Activated B cell treated with CpG ODN at 0.5 μM for 24 hours (primary cell): ENCODE measurements around the gene SCNN1A. TPM values are rescaled to one million over a fixed set of nuclear protein-coding genes. Genes with fewer than 3 reads are reported as not detected.

Source experiments
- ATAC-seq: fragments of 200-7000 bp; cut with Tn5 transposase; one replicate; pipeline ENCODE4 v1.10.0; 2021; ENCODE audit warnings: low read depth, mild to moderate bottlenecking, moderate library complexity
- CTCF ChIA-PET: fragments of 350-600 bp; sonication (Branson Sonifier 250); formaldehyde crosslinking; loops from one replicate; lab custom pipeline; 2021; ENCODE audit warnings: antibody characterized with exemption; lab: Charles Lee
- POLR2A ChIA-PET: fragments of 350-600 bp; sonication (Branson Sonifier 250); formaldehyde crosslinking; loops from one replicate; lab custom pipeline; 2021; ENCODE audit warnings: antibody characterized with exemption; lab: Charles Lee
- DNase-seq: peaks from one replicate; pipeline ENCODE4 v3.0.0; 2022
- H3K27ac Mint-ChIP-seq: one replicate; pipeline ENCODE4 v1.8.0; 2020; ENCODE audit warnings: mixed read lengths
- H3K27me3 Mint-ChIP-seq: one replicate; pipeline ENCODE4 v1.8.0; 2021; ENCODE audit warnings: mixed read lengths
- H3K36me3 Mint-ChIP-seq: one replicate; pipeline ENCODE4 v1.8.0; 2021; ENCODE audit warnings: low read depth, mixed read lengths
- H3K4me1 Mint-ChIP-seq: one replicate; pipeline ENCODE4 v1.8.0; 2021; ENCODE audit warnings: mixed read lengths
- H3K4me3 Mint-ChIP-seq: one replicate; pipeline ENCODE4 v1.8.0; 2020; ENCODE audit warnings: mild to moderate bottlenecking, mixed read lengths
- H3K9me3 Mint-ChIP-seq: one replicate; pipeline ENCODE4 v1.8.0; 2020; ENCODE audit warnings: mixed read lengths
- intact Hi-C: fragments of 100-400 bp; cut with micrococcal nuclease; formaldehyde crosslinking; loops from one replicate; pipeline ENCODE4 v1.15.1; 2024
- total RNA-seq: library from RNA; stranded (reverse); gene quantifications from 2 replicates; pipeline ENCODE4 v1.2.3, GENCODE V29; 2022
- TF ChIP-seq, protein P1 (sequence below): fragments of 200-600 bp; IDR thresholded peaks from one replicate; pipeline ENCODE4 v1.8.0; 2022; ENCODE audit warnings: antibody characterized with exemption, mild to moderate bottlenecking

Gene SCNN1A
- total RNA-seq, 1 donor from 2014 or later = not detected

DNA sequence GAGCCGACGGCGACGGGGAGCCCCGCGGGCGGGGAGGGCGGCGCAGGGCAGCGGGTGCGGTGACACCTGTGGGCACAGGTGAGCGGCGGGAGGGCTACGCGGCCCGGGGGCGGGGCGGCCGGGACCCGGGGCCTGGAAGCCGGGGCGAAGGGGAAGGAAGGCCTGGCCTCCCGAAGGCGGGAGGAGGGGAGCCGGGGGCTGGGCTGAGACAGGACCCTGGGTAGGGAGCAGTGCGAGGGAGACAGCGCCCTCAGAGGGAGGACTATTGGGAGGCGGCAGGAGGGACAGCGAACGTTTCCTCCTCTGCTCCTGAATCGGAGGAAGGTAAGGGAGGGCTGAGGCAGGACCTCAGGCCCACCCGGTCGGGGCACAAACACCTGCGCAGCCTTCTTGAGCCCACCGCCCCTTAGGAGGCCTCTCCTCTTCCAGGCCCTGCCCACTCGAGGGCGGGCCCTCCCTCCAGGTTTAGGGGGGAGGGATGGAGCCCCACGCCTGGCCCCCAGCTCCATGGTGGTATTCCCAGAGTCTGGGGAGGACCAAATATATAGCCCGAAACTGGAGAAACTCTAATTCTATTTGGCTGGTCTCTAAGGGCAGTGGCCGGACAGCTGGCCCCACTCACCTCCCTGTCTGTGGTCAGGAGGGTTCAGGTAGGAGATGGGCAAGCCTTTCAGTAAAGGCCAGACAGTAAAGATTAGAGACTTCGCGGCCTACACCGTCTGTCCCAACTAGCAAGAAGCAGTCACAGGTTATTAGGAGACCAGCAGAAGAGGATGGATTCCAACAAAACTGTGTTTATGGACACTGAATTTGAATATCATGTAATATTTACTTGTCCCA is 64.4 kb downstream of the SCNN1A start:
- POLR2A ChIA-PET = interaction anchor here (0.7 kb wide), 1 partner anchor 140 kb away, joined by 4 read pairs; no protein-coding TSS in a partner anchor
- CTCF ChIA-PET = no interaction called here
- no peaks in the 10 kb centered on the region for H3K9me3 Mint-ChIP-seq
- no peaks in the 10 kb centered on the region for H3K36me3 Mint-ChIP-seq
- ATAC-seq (no peak), DNase-seq (no peak)
- H3K27me3 Mint-ChIP-seq = peaks cover 58% of the 10 kb centered on the region
- H3K27ac Mint-ChIP-seq = no peak overlapping the region
- TF ChIP-seq, protein P1, sequence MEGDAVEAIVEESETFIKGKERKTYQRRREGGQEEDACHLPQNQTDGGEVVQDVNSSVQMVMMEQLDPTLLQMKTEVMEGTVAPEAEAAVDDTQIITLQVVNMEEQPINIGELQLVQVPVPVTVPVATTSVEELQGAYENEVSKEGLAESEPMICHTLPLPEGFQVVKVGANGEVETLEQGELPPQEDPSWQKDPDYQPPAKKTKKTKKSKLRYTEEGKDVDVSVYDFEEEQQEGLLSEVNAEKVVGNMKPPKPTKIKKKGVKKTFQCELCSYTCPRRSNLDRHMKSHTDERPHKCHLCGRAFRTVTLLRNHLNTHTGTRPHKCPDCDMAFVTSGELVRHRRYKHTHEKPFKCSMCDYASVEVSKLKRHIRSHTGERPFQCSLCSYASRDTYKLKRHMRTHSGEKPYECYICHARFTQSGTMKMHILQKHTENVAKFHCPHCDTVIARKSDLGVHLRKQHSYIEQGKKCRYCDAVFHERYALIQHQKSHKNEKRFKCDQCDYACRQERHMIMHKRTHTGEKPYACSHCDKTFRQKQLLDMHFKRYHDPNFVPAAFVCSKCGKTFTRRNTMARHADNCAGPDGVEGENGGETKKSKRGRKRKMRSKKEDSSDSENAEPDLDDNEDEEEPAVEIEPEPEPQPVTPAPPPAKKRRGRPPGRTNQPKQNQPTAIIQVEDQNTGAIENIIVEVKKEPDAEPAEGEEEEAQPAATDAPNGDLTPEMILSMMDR = no peak
- intact Hi-C loops = no loop called here
- peak overlapping the region; percentile 38 for H3K4me3 Mint-ChIP-seq
- H3K4me1 Mint-ChIP-seq = no peaks in the 10 kb centered on the region

DNA sequence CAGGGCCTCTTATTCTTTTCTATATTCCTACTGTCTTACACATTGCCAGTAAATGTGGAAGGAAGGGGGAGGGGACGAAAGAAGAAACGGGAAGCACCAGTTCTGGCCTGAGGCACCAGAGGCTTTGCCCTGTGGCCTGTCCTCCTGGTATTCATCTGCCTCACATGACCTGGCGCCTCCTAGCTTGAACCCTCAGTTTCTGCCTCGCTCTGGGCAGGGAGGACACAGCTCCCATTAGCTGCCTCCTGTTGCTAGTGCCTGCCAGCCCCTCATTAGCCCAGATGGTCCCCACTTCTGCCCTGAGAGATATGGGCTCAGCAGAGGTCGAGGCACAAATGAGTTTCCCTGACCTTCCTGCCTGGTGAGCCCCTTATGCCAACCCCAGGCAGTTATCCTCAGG is 67.8 kb downstream of the SCNN1A start:
- H3K27me3 Mint-ChIP-seq = peaks cover 54% of the 10 kb centered on the region
- DNase-seq = no peak
- H3K27ac Mint-ChIP-seq = no peak overlapping the region
- H3K36me3 Mint-ChIP-seq = no peaks in the 10 kb centered on the region
- no peak overlapping the region for H3K4me3 Mint-ChIP-seq
- TF ChIP-seq, protein P1 = no peak
- no peaks in the 10 kb centered on the region for H3K4me1 Mint-ChIP-seq
- no peaks in the 10 kb centered on the region for H3K9me3 Mint-ChIP-seq
- ATAC-seq = no peak
- ChIA-PET POLR2A (no interaction called here), CTCF (interaction anchor here (1.0 kb wide), 1 partner anchor 19 kb away, joined by 3 read pairs; no protein-coding TSS in a partner anchor)
- intact Hi-C loops = no loop called here

DNA sequence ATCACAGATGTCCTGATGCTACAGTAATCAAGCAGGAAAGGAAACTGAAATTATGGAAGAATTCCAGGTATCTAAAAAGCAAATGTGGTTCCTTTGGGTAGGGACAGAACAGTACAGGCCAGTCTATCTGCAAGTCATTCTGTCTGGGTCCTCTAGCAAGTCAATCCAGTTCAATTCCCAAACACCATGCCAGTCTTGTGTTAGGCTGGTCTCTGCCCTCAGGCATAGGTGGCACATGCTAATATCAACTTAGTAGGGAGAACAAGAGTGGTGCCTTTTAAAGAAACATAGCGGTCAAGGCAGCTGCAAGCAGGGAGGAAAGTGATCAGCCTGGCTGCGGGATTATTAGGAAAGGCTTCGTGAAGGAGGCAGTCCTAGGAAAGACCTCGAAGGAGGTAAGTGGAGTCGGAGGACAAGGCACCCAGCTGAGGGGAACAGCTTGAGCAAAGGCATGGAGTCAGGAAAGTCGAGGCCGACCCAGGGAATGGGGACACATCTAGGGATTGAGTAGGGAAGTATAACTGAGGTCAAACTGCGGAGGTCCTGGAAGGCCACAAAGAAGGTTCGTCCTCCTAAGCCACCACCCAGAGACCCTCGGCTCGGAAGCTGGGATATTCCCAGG is 68.7 kb downstream of the SCNN1A start:
- Mint-ChIP-seq H3K27ac (no peak overlapping the region), H3K27me3 (peaks cover 55% of the 10 kb centered on the region), H3K36me3 (no peaks in the 10 kb centered on the region), H3K4me3 (no peak overlapping the region), H3K9me3 (no peaks in the 10 kb centered on the region), H3K4me1 (no peaks in the 10 kb centered on the region)
- intact Hi-C loops = no loop called here
- ATAC-seq (no peak), DNase-seq (no peak)
- POLR2A ChIA-PET = no interaction called here
- CTCF ChIA-PET = no interaction called here
- TF ChIP-seq, protein P1 = no peak

DNA sequence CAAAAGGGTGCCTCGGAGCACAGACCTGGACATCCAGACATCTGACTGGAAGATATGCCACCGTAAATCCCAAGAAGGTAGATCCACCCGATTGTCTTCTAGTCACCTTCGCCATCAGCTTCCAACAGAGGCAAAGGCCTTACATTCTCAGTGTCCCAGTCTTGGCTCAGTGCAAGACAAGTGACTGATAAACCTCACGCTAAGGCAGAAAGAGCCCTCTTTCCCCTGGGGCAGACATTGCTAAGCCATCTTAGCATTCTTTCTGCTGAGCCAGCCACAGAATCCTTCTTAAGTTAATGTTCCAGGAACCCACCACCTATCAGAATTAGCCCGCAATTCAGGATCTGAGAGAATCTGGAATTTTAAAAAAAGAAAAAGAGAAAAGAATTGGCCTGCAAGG is 69.2 kb downstream of the SCNN1A start:
- TF ChIP-seq, protein P1 = no peak
- H3K4me1 Mint-ChIP-seq = no peaks in the 10 kb centered on the region
- CTCF ChIA-PET = no interaction called here
- H3K36me3 Mint-ChIP-seq = no peaks in the 10 kb centered on the region
- intact Hi-C loops = no loop called here
- H3K27me3 Mint-ChIP-seq = peaks cover 54% of the 10 kb centered on the region
- POLR2A ChIA-PET = no interaction called here
- no peak overlapping the region for H3K4me3 Mint-ChIP-seq
- H3K9me3 Mint-ChIP-seq = no peaks in the 10 kb centered on the region
- ATAC-seq (no peak), DNase-seq (no peak)
- H3K27ac Mint-ChIP-seq = no peak overlapping the region

DNA sequence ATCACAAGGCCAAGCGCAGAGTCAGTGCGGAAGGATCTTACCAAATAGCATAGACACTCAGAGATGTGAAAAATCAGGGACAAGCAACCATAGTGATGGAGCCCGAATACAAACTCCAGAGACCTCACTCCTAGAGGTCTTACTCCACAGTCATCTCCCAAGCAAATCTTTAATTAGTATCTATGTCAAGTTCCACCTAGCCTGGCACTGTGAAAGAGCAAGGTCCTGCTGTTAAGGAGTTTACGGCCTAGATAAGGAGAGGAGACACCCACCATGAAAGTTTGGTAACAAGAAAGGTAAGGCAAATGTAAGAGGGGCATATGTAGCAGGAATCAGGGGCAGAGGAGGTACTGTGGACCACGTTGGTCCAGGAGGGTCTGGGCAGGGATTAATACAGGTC is 72.3 kb downstream of the SCNN1A start:
- ATAC-seq (no peak), DNase-seq (no peak)
- H3K9me3 Mint-ChIP-seq = no peaks in the 10 kb centered on the region
- POLR2A ChIA-PET = no interaction called here
- H3K27ac Mint-ChIP-seq = no peak overlapping the region
- peaks cover 52% of the 10 kb centered on the region for H3K27me3 Mint-ChIP-seq
- intact Hi-C loops = no loop called here
- CTCF ChIA-PET = no interaction called here
- H3K4me1 Mint-ChIP-seq = peaks cover 16% of the 10 kb centered on the region
- TF ChIP-seq, protein P1 = no peak
- H3K36me3 Mint-ChIP-seq = no peaks in the 10 kb centered on the region
- no peak overlapping the region for H3K4me3 Mint-ChIP-seq
